Brain pericyte (primary cell): ENCODE results near the gene FAM111A.
A peak's percentile ranks its signal among the peaks of the same experiment; 100 is the strongest.

Source experiments
- DNase-seq: peaks from one replicate; pipeline ENCODE4 v3.0.0-alpha.2; 2012; ENCODE audit warnings: low read depth, low spot score

FAM111A gene

DNA sequence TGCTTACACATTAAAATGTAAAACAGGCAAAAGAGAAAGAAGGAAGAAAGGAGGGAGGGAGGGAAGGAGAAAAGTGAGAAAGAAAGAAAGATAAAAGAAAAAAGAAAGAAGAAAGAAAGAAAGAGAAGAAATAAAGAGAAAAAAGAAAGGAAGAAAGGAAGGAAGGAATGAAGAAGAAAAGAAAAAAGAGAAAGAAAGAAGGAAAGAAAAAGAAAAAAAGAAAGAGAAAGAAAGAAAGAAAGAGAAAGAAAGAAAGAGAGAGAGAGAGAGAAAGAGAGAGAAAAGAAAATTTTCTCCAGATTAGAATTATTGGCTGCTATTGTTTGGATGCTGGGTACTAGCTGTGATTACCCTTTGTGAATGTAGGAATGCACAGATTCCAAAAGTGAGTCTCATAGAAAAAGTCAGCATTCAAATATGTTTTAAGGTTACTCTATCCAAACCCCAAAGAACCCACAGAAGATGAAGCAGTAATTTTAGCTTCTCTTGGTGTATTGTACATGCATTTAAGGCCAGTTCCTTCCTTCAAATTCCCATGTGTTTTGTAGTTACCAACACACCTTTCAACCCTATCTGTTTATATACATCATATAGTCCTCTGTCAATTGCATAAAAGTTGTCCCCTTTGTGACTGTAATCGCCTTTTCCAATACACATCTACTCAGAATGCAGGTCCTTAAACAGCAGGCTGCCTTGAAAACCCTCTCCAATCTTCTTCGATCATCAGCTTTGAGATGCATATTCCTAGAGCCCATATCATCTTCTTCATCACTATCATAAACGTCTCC is 789 bp upstream of the FAM111A start:
- DNase-seq = no peak

DNA sequence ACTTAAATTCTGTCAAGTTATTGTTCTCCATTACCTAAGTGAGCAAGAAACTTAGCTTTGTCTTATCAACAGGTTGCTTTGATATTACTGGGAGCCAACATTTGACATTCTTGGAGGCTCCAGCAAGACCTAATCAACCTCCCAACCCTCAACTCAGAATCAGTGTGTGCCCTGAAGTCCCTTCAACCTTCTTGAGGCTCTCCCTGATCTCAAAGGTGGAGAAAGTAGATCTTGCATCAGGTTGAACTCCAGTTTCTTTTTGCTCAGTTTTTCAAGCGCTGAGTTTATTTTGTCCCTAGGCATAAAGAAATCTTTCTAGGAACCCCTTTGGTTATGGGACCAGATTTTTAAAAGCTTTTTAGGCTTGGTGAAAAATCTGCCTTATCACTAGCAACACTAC is 1.4 kb downstream of the FAM111A start:
- DNase-seq = no peak

DNA sequence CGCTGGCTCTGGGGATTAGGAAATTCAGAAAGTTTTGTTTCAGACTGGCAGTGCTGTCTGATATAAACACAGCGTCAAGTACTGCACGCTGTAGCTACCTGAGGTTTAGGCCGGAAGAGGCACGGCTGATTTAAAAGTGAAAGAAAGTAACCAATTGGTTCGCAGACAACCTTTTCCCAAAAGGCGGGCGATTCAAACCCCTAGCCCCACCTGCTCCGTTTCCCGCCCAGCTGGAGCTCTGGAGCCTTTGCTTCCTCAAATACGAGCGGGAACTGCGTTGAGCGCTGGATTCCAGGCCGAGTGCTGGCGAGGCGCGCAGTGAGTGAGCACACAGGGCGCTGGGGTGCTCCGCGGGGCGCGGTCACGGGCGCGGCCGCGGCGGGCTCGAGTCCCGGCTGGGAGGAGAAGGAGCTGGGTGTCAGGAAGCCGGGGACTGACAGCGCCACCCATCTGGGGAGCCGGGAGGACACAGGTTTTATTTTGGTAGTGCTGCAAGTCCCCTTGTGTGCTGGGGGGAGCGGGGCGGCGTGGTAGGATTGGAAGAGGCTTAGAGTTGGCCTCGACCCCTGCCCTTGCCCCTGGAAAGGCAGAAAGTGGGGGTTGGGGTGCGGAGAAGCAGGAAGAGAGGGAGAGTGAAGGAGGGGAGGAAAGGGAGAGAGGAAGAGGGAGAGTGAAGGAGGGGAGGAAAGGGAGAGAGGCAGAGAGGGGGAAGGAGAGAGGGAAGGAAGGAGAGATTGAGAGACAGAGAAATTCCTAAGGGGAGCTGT is 2.1 kb downstream of the FAM111A start:
- DNase-seq = peak; percentile 33

DNA sequence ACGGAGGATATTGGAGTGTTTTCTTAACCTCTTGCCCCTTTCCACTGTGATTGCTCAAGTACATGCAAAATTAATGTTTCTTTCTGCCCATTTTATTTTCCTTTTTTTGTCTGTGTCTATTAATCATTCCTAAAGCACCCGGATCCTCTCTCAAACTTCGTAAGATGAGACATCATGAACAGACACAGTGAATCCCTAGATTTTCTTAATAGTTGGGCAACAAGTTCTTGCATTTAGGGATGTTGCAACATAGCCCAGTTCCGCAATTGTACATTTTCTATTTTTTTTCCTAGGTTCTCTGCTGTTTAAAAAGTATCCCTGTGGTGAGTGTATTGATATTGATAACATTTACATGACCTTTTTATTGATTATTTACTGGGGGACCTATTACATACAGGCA is 2.9 kb downstream of the FAM111A start:
- DNase-seq = no peak

DNA sequence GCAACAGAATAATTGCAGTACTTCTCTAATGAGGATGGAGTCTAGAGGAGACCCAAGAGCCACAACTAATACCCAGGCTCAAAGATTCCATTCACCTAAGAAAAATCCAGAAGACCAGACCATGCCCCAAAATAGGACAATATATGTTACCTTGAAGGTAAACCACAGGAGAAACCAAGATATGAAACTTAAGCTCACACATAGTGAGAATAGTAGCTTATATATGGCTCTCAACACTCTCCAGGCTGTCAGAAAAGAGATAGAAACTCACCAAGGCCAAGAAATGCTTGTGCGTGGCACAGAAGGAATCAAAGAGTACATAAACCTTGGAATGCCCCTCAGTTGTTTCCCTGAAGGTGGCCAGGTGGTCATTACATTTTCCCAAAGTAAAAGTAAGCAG is 9.1 kb downstream of the FAM111A start:
- no peak for DNase-seq

DNA sequence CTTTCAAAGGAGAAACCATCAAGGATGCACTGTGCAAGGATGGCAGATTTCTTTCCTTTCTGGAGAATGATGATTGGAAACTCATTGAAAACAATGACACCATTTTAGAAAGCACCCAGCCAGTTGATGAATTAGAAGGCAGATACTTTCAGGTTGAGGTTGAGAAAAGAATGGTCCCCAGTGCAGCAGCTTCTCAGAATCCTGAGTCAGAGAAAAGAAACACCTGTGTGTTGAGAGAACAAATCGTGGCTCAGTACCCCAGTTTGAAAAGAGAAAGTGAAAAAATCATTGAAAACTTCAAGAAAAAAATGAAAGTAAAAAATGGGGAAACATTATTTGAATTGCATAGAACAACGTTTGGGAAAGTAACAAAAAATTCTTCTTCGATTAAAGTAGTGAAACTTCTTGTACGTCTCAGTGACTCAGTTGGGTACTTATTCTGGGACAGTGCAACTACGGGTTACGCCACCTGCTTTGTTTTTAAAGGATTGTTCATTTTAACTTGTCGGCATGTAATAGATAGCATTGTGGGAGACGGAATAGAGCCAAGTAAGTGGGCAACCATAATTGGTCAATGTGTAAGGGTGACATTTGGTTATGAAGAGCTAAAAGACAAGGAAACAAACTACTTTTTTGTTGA is 9.8 kb downstream of the FAM111A start:
- DNase-seq = no peak

DNA sequence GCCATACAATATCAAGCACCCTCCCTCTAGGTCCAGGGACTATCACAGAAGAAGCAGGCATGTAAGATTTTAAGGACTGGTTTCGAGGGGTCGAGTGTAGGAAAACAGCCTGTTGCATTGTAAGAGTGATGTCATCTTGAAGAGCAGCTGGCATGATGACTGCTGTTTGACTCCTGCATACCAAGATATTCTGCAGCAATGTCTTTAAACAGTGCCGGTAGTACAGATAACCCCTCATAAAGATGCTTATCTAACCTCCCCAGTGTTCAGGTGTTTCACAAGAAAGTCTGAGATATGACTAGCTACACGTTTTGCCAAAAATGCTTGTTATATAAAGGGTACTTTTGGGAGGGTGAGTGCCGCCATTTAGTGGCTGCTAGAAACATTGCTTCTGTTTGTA is 12.0 kb downstream of the FAM111A start:
- DNase-seq = no peak

DNA sequence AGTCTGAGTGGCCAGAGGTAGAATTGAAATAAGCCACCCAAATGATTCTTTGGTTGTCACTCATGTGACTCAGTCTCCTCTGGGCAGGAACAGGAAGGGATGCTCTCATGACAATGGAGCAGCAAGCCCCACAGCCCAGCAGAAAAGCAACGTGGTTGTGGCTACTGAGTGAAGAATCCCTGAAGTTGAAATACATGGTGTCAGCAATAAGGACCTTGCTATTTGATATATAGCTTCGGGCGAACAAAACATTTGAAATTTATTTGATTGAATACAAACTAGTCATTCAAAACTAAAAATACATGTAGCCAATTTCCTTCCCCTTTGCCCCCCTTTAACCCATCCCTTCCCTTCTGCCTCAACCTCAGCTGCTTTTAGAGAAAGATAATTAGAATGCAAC is 14.8 kb downstream of the FAM111A start:
- no peak for DNase-seq

DNA sequence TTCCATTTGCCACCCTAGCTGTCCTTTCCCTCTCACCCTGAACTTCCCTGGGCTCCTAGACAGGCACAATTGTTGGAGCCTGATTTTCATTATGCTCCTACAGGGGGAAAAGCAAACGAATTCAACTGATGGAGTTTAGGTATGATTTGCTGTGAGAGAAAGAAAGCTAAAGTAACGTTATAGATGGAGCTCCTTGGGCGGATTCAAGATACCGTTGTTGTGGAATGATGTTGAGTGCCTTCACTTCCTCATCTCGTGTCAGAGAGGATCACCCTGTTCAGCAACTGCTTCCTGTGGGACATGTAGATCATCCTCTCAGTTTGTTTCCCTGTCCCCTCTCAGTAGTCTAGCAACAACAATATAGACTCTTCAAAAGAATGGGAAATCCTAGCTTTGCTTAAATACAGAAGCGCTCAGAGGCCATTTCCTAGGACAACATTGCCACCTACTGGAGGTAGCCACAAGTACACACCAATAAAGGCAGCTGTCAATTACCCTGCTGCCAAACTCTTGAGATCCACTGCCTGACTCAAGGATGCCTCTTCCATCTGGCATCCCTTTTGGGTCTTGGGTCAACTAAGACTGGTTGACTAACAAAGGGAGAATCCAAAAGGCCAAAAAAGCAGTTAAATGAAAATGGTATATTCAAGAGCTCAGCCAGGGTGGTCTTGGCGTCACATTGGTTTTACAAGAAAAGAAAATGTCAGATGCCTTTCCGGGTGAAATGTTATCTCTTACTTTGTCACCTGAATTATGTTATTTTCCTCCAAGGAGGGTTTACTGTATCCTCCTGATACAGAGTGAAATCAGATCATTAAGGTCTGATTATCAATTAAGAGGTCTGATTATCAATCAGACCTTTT is 15.8 kb downstream of the FAM111A start:
- DNase-seq = peak; percentile 34

DNA sequence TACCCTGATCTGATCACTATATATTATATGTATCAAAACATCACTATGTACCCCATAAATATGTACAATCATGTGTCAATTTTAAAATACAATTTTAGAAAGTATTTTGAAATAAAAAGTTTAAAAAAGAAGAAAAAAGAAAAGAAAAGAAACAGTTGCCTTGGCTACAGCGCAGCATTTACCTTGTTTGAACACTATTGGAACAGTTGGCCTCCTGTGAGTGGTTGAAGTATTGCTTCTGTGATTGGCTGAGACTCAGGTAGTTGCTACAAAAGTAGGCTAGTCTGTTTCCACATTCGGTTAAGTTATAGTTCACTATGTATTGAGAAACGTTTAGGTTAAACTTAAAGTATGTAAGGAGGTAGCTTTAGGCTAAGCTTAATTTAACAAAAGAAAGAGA is 21.4 kb downstream of the FAM111A start:
- no peak for DNase-seq

DNA sequence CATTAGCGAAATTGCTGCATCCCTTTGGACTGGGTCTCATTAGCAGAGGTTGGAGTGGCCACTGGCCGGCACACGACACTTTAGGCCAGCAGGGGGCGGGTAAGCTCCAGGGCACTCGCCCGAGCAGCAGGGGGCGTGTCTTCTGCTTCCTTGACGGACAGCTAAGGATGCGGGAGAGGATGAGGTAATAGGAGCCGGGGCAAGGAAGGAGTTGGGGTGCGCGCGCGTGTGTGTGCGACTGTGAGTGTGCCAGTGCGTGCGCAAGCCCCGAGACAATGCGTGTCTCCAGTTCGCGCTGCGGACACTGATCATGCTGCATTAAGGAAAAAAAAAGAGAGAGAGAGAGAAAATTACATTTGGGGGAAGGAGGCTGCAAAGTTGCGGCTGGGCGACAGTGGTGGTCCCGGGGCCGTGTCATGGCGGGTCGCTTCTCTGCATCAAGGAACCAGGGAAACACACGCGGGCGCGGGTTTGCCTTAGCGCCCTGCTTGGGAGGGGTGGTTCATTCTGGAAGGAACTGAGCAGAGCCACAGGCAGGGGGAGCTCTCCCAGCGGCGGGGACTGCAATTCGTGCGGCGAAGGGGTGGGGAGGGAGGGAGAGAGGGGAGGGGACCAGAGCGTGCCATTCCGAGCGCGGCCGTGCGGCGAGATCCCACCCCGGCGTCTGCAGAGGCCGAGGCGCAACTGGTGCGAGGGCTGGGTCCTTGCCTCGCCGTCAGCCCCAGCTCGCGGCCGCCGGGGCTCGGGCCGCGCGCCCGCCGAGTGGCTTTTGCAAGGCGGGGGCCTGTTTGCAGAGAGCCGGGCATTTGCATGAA is 29.1 kb downstream of the FAM111A start, which contains the start of gene DTX4:
DTX4 (plus strand) TSS at position 625 of the 815 bp plus-strand sequence. CDS start 464 bp downstream, outside the sequence.
- peak; percentile 60 for DNase-seq

DNA sequence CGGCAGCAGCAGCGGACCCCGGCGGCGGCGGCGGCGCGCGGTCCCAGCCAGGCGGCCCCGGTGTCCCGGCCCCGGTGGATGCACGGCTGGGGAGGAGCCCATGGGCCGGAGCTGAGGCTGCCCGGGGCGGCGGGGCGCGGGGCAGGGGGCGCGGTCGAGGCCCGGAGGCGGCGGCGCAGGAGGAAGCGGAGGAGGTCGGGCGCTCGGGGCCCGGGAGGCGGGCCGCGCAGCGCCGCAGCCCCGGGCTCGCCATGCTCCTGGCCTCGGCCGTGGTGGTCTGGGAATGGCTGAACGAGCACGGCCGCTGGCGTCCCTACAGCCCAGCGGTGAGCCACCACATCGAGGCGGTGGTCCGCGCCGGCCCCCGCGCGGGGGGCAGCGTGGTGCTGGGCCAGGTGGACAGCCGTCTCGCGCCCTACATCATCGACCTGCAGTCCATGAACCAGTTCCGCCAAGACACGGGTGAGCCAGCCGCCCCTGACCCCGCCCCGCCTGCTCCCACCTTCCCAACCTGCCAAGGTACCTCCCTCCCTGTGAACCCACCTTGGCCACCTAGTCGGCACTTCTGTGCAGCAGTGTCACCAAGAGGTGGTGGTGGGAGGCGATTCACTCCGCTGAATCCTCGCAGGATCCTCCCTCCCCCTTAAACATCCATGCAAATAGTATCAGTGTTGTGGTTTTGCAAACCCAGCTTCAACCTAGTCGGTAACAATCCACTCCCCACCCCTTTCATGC is 29.9 kb downstream of the FAM111A start:
- no peak for DNase-seq

DNA sequence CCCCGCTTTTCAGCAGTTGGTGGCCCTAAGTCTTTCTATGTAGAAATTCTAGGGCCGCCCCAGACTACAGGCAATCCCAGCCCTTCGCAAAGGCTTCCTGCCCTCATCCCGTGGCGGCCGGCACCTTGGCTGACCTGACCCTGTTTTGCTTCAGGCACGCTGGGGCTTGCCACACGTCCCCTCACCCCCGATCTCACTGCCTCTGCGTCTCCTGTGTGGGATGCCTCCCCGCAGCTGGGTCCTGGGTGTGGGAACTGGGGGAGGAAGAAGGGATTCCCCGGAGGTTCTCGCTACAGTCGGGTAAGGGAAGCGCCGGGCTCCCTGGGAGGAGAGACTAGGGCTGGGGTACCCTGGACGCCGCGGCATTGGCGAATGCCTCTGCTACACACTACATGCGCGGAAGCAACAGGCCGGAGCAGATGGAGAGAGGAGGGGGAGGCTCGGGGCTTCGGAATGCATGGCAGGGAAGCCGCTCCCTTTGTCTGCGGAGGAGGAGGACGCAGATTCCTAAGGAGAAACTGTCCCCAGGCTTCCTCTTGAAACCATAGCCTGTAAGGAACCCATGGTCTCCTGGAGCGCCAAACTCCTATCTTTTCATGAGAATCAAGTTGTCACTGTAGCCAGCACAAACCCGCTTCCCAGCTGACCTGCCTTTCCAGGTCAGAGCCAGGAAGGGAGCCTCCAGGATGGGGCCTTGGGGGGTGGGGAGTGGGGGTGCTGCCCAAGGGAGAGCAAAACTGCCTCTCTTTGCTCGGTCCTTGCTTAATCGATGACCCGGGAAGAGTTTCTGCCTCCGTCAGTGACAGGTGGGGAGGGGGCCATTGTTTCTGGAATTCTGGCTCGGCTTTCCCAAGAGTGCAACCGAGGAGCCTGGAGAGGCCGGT is 30.7 kb downstream of the FAM111A start:
- DNase-seq = no peak

DNA sequence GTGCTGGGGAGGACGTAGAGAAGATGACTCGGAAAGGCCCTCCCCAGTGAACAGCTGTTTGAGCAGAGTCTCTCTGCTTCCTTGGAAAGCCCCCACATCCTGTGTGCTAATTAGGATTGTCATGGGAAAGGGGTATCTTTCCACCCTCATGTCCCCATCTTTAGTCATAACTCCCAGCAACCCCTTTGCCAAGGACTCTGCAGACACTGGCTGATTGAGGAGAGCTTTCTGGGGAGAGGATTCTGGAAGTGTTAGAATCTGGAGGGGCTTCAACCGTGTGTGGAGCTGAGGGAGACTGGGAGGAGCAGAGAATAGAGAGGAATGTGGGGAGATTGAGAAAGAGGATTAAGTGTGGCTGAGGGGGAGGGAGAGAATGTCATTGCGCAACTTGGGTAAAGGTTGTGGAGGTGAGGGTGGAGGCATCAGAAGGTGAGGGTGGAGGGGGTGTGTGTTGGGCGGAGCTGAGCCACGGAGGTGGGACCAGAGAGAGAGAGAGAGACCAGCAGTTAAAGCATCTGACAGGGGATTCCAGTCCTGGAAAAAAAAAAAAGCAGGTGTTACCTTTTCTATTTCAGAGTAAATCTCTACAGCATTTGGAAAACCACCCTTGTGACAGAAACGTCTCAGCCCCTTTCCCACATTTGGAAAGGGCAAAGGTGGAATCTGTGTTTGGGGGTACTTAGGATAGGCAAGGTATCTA is 31.5 kb downstream of the FAM111A start:
- DNase-seq = no peak

DNA sequence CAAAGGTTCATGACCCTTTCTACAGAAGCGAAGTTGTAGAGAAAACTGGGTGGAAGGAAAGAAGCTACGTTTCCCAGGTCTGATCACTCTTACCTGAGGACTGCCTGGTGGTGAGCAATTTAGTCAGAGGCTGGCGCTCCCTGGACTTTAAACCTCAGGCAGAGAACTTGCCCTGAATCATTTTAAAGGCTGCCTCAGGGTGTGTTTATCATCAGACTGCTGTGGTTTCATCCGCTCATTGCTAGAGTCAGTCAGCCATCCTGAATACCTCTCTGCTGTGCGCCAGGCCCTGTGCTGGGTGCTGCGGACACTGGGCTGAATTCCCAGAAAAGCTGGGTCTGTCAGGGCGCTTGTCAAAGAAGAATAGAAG is 32.0 kb downstream of the FAM111A start:
- no peak for DNase-seq

DNA sequence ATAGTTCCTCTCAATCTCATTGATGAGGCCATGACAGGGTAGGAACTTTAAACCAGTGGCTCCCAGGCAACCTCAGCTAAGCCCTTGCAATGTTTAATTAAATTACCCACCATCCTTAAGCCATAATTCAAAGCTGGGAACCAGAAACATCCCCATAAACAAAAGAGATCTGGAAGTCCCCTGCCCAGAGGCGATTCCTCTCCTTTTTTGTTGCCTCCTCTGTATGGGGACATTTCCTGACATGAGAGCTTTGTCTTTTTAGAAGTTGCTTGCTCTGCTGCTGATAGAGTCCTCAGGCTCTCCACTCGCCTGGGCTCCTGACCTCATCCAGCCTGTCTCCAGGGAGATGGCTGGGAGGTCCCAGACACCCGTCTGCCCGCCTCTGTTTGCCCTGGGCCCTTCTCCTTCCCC is 32.4 kb downstream of the FAM111A start:
- no peak for DNase-seq

DNA sequence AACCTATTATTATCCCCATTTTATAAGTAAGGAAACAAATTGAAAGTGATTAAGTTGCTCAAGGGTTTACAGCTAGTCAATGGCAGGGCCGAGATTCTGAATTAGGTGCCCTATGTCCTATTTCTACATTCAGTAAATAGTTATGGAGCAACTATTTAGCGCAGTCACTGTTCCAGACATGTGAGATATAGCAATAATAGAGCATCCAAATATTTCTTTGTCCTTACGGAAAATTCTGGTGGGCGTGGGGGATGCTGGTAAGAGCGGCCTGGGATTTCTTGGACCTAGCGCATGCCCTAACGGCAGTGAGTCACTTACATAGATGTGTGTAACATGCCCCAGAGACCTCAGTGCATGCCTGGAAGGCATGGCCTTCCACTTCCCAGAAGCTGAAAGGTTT is 33.7 kb downstream of the FAM111A start:
- no peak for DNase-seq

DNA sequence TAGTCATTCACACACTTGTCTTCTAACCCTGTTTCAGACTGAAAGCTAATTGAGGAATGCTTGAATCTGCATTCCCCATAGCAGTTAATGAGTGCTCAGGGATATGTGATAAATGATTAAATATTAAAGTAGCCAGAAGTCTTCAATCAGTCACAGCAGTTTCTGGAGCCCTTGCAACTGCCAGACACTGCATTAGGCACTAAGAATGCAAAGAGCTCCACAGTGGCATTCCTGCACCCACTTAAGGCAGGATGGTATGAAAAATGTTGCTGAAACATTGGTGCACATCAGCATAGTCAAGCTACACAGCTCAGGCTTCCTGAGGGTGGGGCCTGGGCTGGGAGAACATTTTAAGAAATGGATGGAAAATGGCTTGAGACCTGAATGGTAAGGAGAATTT is 35.7 kb downstream of the FAM111A start:
- DNase-seq = no peak
